GM10266 (cell line): ENCODE measurements around the gene IL20RA.

Experiments
- DNase-seq: peaks from one replicate; pipeline ENCODE4 v3.0.0; 2012; ENCODE audit errors: extremely low spot score
- TF ChIP-seq, protein P1 (sequence below): IDR thresholded peaks from 2 replicates; pipeline ENCODE4 v1.5.1; 2012; ENCODE audit warnings: mild to moderate bottlenecking, low read depth; ENCODE audit not compliant: control insufficient read depth, insufficient read depth; ENCODE audit errors: missing control alignments

Gene IL20RA

GRCh38 chr6:137045222-137045789, 541 bp upstream of the IL20RA start:
- TF ChIP-seq, protein P1, sequence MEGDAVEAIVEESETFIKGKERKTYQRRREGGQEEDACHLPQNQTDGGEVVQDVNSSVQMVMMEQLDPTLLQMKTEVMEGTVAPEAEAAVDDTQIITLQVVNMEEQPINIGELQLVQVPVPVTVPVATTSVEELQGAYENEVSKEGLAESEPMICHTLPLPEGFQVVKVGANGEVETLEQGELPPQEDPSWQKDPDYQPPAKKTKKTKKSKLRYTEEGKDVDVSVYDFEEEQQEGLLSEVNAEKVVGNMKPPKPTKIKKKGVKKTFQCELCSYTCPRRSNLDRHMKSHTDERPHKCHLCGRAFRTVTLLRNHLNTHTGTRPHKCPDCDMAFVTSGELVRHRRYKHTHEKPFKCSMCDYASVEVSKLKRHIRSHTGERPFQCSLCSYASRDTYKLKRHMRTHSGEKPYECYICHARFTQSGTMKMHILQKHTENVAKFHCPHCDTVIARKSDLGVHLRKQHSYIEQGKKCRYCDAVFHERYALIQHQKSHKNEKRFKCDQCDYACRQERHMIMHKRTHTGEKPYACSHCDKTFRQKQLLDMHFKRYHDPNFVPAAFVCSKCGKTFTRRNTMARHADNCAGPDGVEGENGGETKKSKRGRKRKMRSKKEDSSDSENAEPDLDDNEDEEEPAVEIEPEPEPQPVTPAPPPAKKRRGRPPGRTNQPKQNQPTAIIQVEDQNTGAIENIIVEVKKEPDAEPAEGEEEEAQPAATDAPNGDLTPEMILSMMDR: no peak
- no peak for DNase-seq

DNA sequence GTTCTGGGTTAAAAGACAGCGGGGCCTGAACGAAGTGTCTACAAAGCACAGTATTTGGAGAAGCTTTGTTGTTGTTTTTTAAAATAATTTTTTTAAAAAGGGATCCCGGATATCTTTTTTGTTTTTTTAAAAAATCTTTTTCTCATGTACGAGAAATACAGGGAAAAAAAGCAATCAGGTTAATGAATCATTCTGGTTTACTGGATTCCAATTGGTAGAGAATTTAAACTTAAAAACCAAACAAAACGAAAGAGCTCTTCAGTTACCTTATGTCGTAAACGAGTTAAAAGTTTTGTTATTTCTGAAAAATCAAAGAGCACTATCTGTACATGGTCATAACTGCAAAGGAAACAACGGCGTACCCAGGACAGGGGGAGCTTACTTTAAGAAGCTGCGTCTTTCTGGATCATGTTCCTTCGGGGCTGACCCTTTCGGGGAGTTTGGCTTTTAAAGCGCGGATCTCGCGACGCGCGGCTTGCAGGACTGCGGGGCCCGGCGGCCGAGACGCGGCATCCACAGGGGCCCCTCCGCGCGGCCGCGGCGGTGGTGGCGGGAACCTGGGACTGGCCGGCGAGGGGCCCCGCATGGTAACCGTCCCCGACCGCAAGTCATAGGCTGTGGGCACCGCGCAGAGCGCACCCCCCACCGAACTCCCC, 927 bp downstream of the IL20RA start:
- TF ChIP-seq, protein P1: no peak
- DNase-seq: peak; percentile 48

DNA sequence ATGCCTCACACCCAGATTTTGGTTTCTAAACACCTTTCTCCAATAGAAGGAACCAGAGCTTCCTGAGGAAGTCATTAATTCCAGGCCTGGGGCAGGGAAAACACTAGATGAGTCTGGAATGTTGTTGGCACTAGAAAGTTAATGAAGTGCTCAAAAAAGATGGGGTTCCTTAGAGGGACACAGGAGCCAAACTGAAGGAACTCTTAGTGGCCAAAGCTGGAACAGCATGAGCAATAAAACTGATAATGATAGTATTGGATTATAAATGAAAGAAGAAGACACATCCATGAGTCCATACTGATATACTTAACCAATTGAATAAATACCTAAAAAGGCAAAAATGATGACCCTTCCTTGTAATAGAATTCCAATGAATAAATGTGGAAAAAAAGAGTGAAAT, 4.4 kb downstream of the IL20RA start:
- no peak for DNase-seq
- TF ChIP-seq, protein P1: no peak

DNA sequence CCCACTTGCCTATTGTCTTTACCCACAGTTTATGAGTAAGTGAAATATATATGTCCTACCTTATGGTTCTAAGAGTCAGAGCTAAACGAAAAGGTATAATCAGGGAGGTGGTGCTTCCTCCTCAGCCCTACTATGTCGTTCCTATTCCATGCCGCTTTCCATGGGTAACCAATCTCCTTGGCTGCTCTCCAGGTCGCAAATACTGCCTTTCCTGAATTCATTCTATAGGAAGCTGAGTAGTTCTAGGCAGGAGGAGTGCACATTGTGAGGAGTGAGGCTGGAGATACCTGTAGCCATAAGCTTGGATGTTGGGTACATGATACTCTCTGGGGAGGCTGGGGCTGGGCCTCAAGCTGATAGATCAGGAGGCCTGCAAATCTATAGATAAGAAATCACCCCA, 5.8 kb downstream of the IL20RA start:
- DNase-seq: no peak
- TF ChIP-seq, protein P1: no peak

DNA sequence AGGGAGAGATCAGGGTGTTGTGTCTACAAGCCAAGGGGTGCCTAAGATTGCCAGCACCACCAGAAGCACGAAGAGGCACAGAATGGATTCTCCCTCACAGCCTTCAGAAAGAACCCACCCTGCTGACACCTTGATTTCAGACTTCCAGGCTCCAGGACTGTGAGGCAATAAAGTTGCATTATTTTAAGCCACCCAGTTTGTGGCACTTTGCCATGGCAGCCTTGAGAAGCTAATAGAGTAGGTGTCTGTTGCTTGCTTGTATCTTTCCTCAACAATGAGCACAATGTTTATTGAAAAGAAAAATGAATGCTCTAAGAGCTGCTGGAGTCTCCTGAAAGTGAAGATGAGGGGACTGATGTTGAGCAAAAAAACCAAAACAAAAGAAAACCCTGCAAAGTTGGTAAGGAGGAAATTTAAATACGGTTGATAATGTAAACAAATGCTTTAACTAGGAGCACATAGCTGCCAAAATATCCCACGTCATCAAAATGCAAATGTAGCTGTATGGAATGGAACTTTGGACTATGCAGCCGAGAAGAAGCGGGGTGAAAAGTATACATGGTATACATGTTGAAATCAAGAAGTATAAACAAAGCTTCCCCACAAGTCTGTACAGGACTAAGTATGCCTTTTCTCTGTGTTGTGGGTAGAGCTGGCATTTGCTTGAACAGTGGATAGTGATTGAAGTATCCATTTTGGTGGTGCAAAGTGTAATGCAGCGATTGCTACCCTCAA, 8.0 kb downstream of the IL20RA start:
- TF ChIP-seq, protein P1: no peak
- DNase-seq: no peak

- peak; percentile 55 for DNase-seq
- TF ChIP-seq, protein P1: no peak
These were observed 10.9 kb downstream of the IL20RA start for GRCh38 chr6:137033828-137034227.

DNA sequence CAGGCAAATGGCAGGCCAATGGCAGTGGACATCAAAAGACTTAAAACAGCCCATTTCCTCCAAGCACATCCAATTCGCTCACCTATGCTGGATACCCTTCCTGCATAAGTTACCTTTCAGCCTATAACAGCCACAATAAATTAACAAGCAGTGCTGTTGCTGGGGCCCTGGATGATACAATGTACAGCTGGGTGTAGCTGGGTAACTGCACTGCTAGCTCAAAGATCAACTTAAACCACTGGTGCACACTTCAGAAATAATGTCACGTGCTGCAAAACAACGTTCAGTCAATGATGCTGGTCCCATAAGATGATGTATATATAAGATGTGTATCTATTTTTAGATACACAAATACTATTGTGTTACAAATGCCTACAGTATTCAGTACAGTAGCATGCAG, 13.6 kb downstream of the IL20RA start:
- DNase-seq: no peak
- TF ChIP-seq, protein P1: no peak
